H1 (cell line): Measurements from ENCODE around the gene ILDR2. TPM values are rescaled to one million over a fixed set of nuclear protein-coding genes. Genes with fewer than 3 reads are reported as not detected.

Experiments
- CTCF ChIA-PET: fragments of 300-600 bp; sonication (Branson Sonifier 250); formaldehyde crosslinking; loops from one replicate; lab custom pipeline; 2021; ENCODE audit not compliant: partially characterized antibody; lab: Charles Lee
- POLR2A ChIA-PET: fragments of 300-600 bp; sonication (Branson Sonifier 250); formaldehyde crosslinking; loops from one replicate; lab custom pipeline; 2021; ENCODE audit warnings: inconsistent platforms; ENCODE audit not compliant: partially characterized antibody; lab: Charles Lee
- DNase-seq, 2 experiments: peaks; one replicate each; pipeline versions ENCODE4 v3.0.0 to v3.0.0-alpha.2; 2010 to 2022; ENCODE audit warnings: low spot score in 2 of 2, low read depth in 1 of 2, mixed read lengths in 1 of 2
- FAIRE-seq: peaks from 2 replicates; lab custom pipeline; 2011; peaks lifted over from hg19 to GRCh38; lab: Jason Lieb, UNC
- H2AFZ ChIP-seq: 2 replicates; pipeline ENCODE4 v1.8.1; 2012; ENCODE audit warnings: low read length, inconsistent platforms
- H2AK5ac ChIP-seq: 2 replicates; pipeline ENCODE4 v1.6.1; 2013; ENCODE audit warnings: low read depth, low read length
- H2BK120ac ChIP-seq: replicated peaks from 2 replicates; pipeline ENCODE3; 2013; ENCODE audit warnings: low read depth, low read length, inconsistent platforms
- H2BK12ac ChIP-seq: 2 replicates; pipeline ENCODE4 v1.6.1; 2013; ENCODE audit warnings: low read depth, low read length
- H2BK15ac ChIP-seq: 2 replicates; pipeline ENCODE4 v1.6.1; 2013; ENCODE audit warnings: low read length
- H2BK20ac ChIP-seq: 2 replicates; pipeline ENCODE4 v1.6.1; 2013; ENCODE audit warnings: low read length
- H2BK5ac ChIP-seq: 2 replicates; pipeline ENCODE4 v1.6.1; 2013; ENCODE audit warnings: low read depth, low read length
- H3K14ac ChIP-seq: 2 replicates; pipeline ENCODE4 v1.6.1; 2013; ENCODE audit warnings: inconsistent platforms; ENCODE audit not compliant: insufficient read length
- H3K18ac ChIP-seq: 2 replicates; pipeline ENCODE4 v1.6.1; 2013; ENCODE audit warnings: low read length; ENCODE audit errors: extremely low read depth
- H3K23ac ChIP-seq: 2 replicates; pipeline ENCODE4 v1.6.1; 2013; ENCODE audit warnings: inconsistent platforms; ENCODE audit not compliant: insufficient read length
- H3K23me2 ChIP-seq: 2 replicates; pipeline ENCODE4 v1.6.1; 2013; ENCODE audit warnings: low read depth, low read length
- H3K27ac ChIP-seq: 2 replicates; pipeline ENCODE4 v1.6.1; 2011; ENCODE audit warnings: low read depth, low read length, inconsistent platforms
- H3K27me3 ChIP-seq, 4 experiments: replicated peaks in 1 of 4; 1 replicate in 1 of 4; 2 replicates in 3 of 4; pipeline versions ENCODE4 v1.6.1 to v1.8.1; 2011 to 2013; ENCODE audit warnings: low read length in 3 of 4, mild to moderate bottlenecking in 3 of 4, inconsistent platforms in 2 of 4, mixed read lengths in 2 of 4, moderate library complexity in 1 of 4; ENCODE audit not compliant: control insufficient read depth in 3 of 4, insufficient read depth in 3 of 4; ENCODE audit errors: extremely low read depth in 1 of 4
- H3K36me3 ChIP-seq, 4 experiments: 2 replicates each; pipeline versions ENCODE4 v1.6.1 to v1.8.1; 2011 to 2013; ENCODE audit warnings: mild to moderate bottlenecking in 4 of 4, low read length in 3 of 4, moderate library complexity in 2 of 4, control low read depth in 1 of 4, inconsistent platforms in 1 of 4; ENCODE audit not compliant: insufficient read depth in 4 of 4, control insufficient read depth in 2 of 4
- H3K4ac ChIP-seq: replicated peaks from 2 replicates; pipeline ENCODE3; 2013; ENCODE audit warnings: low read length, low read depth, mixed read lengths, inconsistent platforms; ENCODE audit not compliant: insufficient read length
- H3K4me1 ChIP-seq, 4 experiments: replicated peaks in 1 of 4; 1 replicate in 1 of 4; 2 replicates in 3 of 4; pipeline versions ENCODE4 v1.6.1 to v1.8.1; 2011 to 2013; ENCODE audit warnings: low read length in 3 of 4, inconsistent platforms in 2 of 4, mixed read lengths in 1 of 4; ENCODE audit not compliant: insufficient read depth in 4 of 4, control insufficient read depth in 3 of 4
- H3K4me2 ChIP-seq, 2 experiments: 2 replicates each; pipeline versions ENCODE4 v1.6.1 to v1.8.1; 2011 to 2013; ENCODE audit warnings: low read depth in 2 of 2, low read length in 2 of 2, control low read depth in 1 of 2, inconsistent platforms in 1 of 2, mild to moderate bottlenecking in 1 of 2; ENCODE audit not compliant: insufficient read depth in 1 of 2
- H3K4me3 ChIP-seq, 4 experiments: fragments of 200-600, 300-600 bp in 1 of 4; sonication (generic), shearing (Covaris generic), sonication (Bioruptor Twin) in 1 of 4; 2 replicates each; pipeline versions ENCODE4 v1.5.1 to v1.8.1; 2011 to 2016; ENCODE audit warnings: low read length in 4 of 4, low read depth in 3 of 4, control low read depth in 2 of 4, inconsistent platforms in 2 of 4, mild to moderate bottlenecking in 2 of 4, mixed read lengths in 1 of 4, moderate library complexity in 1 of 4; ENCODE audit not compliant: insufficient read depth in 2 of 4; ENCODE audit errors: extremely low read depth in 1 of 4
- H3K56ac ChIP-seq: replicated peaks from 2 replicates; pipeline ENCODE3; 2013; ENCODE audit warnings: low read depth, mild to moderate bottlenecking, mixed read lengths, low read length, inconsistent platforms; ENCODE audit not compliant: insufficient read length
- H3K79me1 ChIP-seq: 2 replicates; pipeline ENCODE4 v1.6.1; 2013; ENCODE audit warnings: low read depth, low read length, control low read depth
- H3K79me2 ChIP-seq, 2 experiments: 2 replicates each; pipeline versions ENCODE4 v1.6.1 to v1.8.1; 2012 to 2013; ENCODE audit warnings: low read length in 2 of 2, mild to moderate bottlenecking in 2 of 2, inconsistent platforms in 1 of 2; ENCODE audit not compliant: insufficient read depth in 2 of 2, control insufficient read depth in 1 of 2
- H3K9ac ChIP-seq, 4 experiments: replicated peaks in 1 of 4; 1 replicate in 1 of 4; 2 replicates in 3 of 4; pipeline versions ENCODE4 v1.6.1 to v1.8.1; 2011 to 2013; ENCODE audit warnings: low read depth in 3 of 4, low read length in 3 of 4, control low read depth in 2 of 4, mild to moderate bottlenecking in 2 of 4, moderate library complexity in 2 of 4, inconsistent platforms in 1 of 4; ENCODE audit errors: extremely low read depth in 1 of 4
- H3K9me3 ChIP-seq, 2 experiments: 2 replicates each; pipeline versions ENCODE4 v1.6.1 to v1.8.1; 2012 to 2013; ENCODE audit warnings: mild to moderate bottlenecking in 2 of 2, moderate library complexity in 2 of 2, control low read depth in 1 of 2, inconsistent platforms in 1 of 2, low read depth in 1 of 2, low read length in 1 of 2, mixed read lengths in 1 of 2; ENCODE audit not compliant: insufficient read depth in 2 of 2
- H4K20me1 ChIP-seq, 2 experiments: replicated peaks in 1 of 2; 2 replicates each; pipeline versions ENCODE3 to v1.8.1; 2011 to 2013; ENCODE audit warnings: inconsistent platforms in 2 of 2, low read length in 2 of 2, mild to moderate bottlenecking in 1 of 2; ENCODE audit not compliant: insufficient read depth in 2 of 2, control insufficient read depth in 1 of 2
- H4K5ac ChIP-seq: 2 replicates; pipeline ENCODE4 v1.6.1; 2013; ENCODE audit warnings: low read length, low read depth, mixed read lengths, inconsistent platforms; ENCODE audit not compliant: insufficient read length
- H4K8ac ChIP-seq: 2 replicates; pipeline ENCODE4 v1.8.0; 2013; ENCODE audit warnings: mild to moderate bottlenecking, moderate library complexity, low read length, inconsistent platforms; ENCODE audit not compliant: insufficient read depth; ENCODE audit errors: extremely low read depth
- H4K91ac ChIP-seq: replicated peaks from 2 replicates; pipeline ENCODE3; 2013; ENCODE audit warnings: low read length, mixed read lengths, inconsistent platforms; ENCODE audit not compliant: insufficient read length
- BACH1 ChIP-seq: IDR thresholded peaks from 2 replicates; pipeline ENCODE4 v1.6.1; 2012; ENCODE audit warnings: low read length, improper control_type of control experiment
- CHD2 ChIP-seq: IDR thresholded peaks from 2 replicates; pipeline ENCODE4 v1.6.1; 2012; ENCODE audit warnings: low read length, improper control_type of control experiment
- EGR1 ChIP-seq: IDR thresholded peaks from 2 replicates; pipeline ENCODE4 v1.6.1; 2011; ENCODE audit warnings: low read depth, low read length, borderline replicate concordance
- EZH2 ChIP-seq: fragments of 200-600 bp; sonication (generic); IDR thresholded peaks from 2 replicates; pipeline ENCODE4 v1.7.1; 2012; ENCODE audit warnings: low read depth, mild to moderate bottlenecking, moderate library complexity, low read length, inconsistent platforms; ENCODE audit not compliant: severe bottlenecking
- GABPA ChIP-seq: IDR thresholded peaks from 2 replicates; pipeline ENCODE4 v1.6.1; 2011; ENCODE audit warnings: mild to moderate bottlenecking, low read length, moderate library complexity, borderline replicate concordance; ENCODE audit not compliant: insufficient read depth
- KDM5A ChIP-seq: fragments of 200-600 bp; IDR thresholded peaks from 2 replicates; pipeline ENCODE4 v1.7.1; 2012; ENCODE audit warnings: mild to moderate bottlenecking, low read length, inconsistent platforms, mixed read lengths
- POLR2A ChIP-seq, 2 experiments: IDR thresholded peaks; 1 replicate in 1 of 2; 2 replicates in 1 of 2; pipeline ENCODE4 v1.6.1; 2011; ENCODE audit warnings: low read depth in 2 of 2, low read length in 2 of 2, mild to moderate bottlenecking in 2 of 2; ENCODE audit errors: control extremely low read depth in 1 of 2
- RFX5 ChIP-seq: IDR thresholded peaks from 2 replicates; pipeline ENCODE4 v1.6.1; 2011; ENCODE audit warnings: low read depth, low read length, improper control_type of control experiment, borderline replicate concordance
- SP1 ChIP-seq: IDR thresholded peaks from 2 replicates; pipeline ENCODE4 v1.6.1; 2011; ENCODE audit warnings: low read depth, low read length
- TCF12 ChIP-seq: IDR thresholded peaks from 2 replicates; pipeline ENCODE4 v1.6.1; 2011; ENCODE audit warnings: low read depth, mild to moderate bottlenecking, low read length
- WGBS, 2 experiments: shearing (Covaris generic) in 1 of 2; methylation state at CpG; one replicate each; pipeline versions ENCODE4 v1.1.6 to v1.1.7; 2013 to 2015; ENCODE audit warnings: low lambda C conversion rate in 2 of 2, mixed read lengths in 2 of 2, inconsistent platforms in 1 of 2, low coverage in 1 of 2, missing lambda C conversion rate in 1 of 2; ENCODE audit not compliant: insufficient replicate concordance in 2 of 2, insufficient coverage in 1 of 2, insufficient read length in 1 of 2; ENCODE audit errors: extremely low coverage in 1 of 2, missing lambda C conversion rate in 1 of 2; 5-methylcytosine and 5-hydroxymethylcytosine counted together
- polyA plus RNA-seq, 7 experiments: library from polyadenylated mRNA; depleted of rRNA in 3 of 7; stranded (reverse) in 5 of 7; unstranded in 2 of 7; fragments of >200 nt in 5 of 7; fragments of 200-250 nt in 2 of 7; gene quantifications; 1 replicate in 5 of 7; 2 replicates in 1 of 7; 4 replicates in 1 of 7; pipeline versions ENCODE4 v1.2.1 to v1.2.3, GENCODE V29; 2011 to 2013; ENCODE audit warnings: missing spikeins in 2 of 7, mixed read lengths in 2 of 7
- total RNA-seq: library from RNA; stranded (reverse); fragmentation: NEBNext Ultra II Directional; extraction: Animal tissue kit (Norgen Biotek cat#: 25700); gene quantifications from 2 replicates; pipeline ENCODE4 v1.2.1, GENCODE V29; 2021
- TF ChIP-seq, protein P1 (sequence below): IDR thresholded peaks from 2 replicates; pipeline ENCODE4 v1.6.1; 2012; ENCODE audit warnings: inconsistent platforms
- TF ChIP-seq, protein P2 (sequence below): IDR thresholded peaks from 2 replicates; pipeline ENCODE4 v1.6.1; 2011; ENCODE audit warnings: low read depth, mild to moderate bottlenecking, low read length; ENCODE audit not compliant: insufficient read depth

The ILDR2 gene
- total and polyA plus RNA-seq, 2 of the 8 experiments (the other 6 are each of a cell fraction or from before 2014, with no cell fraction given) = 0.85 to 0.86 TPM

DNA sequence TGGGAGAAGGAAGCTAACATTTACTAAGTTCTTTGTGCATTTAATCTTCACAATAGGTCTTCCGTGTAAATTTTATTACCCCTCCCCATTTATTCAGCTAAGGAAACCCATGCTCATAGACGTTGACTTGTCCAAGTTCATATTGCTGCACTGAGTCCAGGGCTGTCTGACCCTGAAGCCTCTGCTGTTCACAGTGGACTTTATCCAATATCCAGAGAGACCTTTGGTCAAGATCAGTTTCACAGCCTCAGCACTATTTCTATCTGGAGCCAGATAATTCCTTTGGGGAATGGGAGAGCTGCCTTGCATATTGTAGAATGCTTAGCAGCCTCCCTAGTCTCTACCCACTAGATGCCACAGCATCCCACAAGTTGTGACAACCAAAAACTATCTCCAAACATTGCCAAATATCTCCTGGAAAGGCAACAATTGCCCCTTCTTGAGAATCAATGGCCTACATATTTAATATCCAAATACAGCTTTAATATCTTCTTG is 26.4 kb downstream of the ILDR2 start:
- no peak overlapping the region for H3K4me3 ChIP-seq
- H2BK12ac ChIP-seq = no peak overlapping the region
- WGBS, 2 experiments = 94% methylated on average over 2 of the region's 2 CpGs; no CpG with 5 or more reads in 1 of the 2 experiments
- H2BK20ac ChIP-seq = no peak overlapping the region
- no peak overlapping the region for H3K27ac ChIP-seq
- TF ChIP-seq TCF12 (no peak), EGR1 (no peak), GABPA (no peak), RFX5 (no peak), CHD2 (no peak), BACH1 (no peak), EZH2 (no peak), POLR2A (IDR thresholded peaks at IDR 0.05; ENCODE audit: control extremely low read depth in 1 of 2, low read depth in 2 of 2, low read length in 2 of 2) (no peak), KDM5A (no peak), SP1 (no peak)
- TF ChIP-seq, protein P1, sequence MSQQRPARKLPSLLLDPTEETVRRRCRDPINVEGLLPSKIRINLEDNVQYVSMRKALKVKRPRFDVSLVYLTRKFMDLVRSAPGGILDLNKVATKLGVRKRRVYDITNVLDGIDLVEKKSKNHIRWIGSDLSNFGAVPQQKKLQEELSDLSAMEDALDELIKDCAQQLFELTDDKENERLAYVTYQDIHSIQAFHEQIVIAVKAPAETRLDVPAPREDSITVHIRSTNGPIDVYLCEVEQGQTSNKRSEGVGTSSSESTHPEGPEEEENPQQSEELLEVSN = no peak
- TF ChIP-seq, protein P2, sequence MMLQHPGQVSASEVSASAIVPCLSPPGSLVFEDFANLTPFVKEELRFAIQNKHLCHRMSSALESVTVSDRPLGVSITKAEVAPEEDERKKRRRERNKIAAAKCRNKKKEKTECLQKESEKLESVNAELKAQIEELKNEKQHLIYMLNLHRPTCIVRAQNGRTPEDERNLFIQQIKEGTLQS = no peak
- H4K8ac ChIP-seq = no peak overlapping the region
- no peak for FAIRE-seq
- H3K79me1 ChIP-seq = no peaks in the 10 kb centered on the region
- H2AFZ ChIP-seq = no peak overlapping the region
- H3K79me2 ChIP-seq = no peaks in the 10 kb centered on the region
- H4K20me1 ChIP-seq = no peaks in the 10 kb centered on the region
- H3K9me3 ChIP-seq = no peaks in the 10 kb centered on the region
- no peak overlapping the region for H4K91ac ChIP-seq
- DNase-seq = no peak
- H3K23me2 ChIP-seq = no peaks in the 10 kb centered on the region; the same call in 1 of the 2 replicates
- peaks cover 4 to 16% (median 13%) of the 10 kb centered on the region in 4 experiments; a peak in 6 of 7 replicates for H3K4me1 ChIP-seq
- H2AK5ac ChIP-seq = no peak overlapping the region
- no peak overlapping the region for H3K4me2 ChIP-seq
- no peak overlapping the region for H2BK120ac ChIP-seq
- no peak overlapping the region for H3K18ac ChIP-seq
- no peak overlapping the region for H3K9ac ChIP-seq
- no peak overlapping the region for H2BK15ac ChIP-seq
- CTCF ChIA-PET = interaction anchor here (1.1 to 1.4 kb wide), 3 partner anchors 64 to 111 kb away, joined by 3 to 6 read pairs (median 3); no protein-coding TSS in a partner anchor
- no peak overlapping the region for H3K4ac ChIP-seq
- no peak overlapping the region for H2BK5ac ChIP-seq
- H3K27me3 ChIP-seq = peaks cover 2 to 21% (median 17%) of the 10 kb centered on the region in 4 experiments
- H3K23ac ChIP-seq = no peak overlapping the region
- no peak overlapping the region for H3K56ac ChIP-seq
- no peak overlapping the region for H4K5ac ChIP-seq
- H3K14ac ChIP-seq = no peak overlapping the region
- POLR2A ChIA-PET = interaction anchor here (0.8 kb wide), 1 partner anchor 13 kb away, joined by 3 read pairs; no protein-coding TSS in a partner anchor
- no peaks in the 10 kb centered on the region for H3K36me3 ChIP-seq
